Upper lobe of right lung (tissue), 1 donor: ENCODE results near the gene LYRM2. TPM values are rescaled to one million over a fixed set of nuclear protein-coding genes. Genes with fewer than 3 reads are reported as not detected.

Experiments used
- ATAC-seq: fragments of 200-7000 bp; cut with Tn5 transposase; one replicate; pipeline ENCODE4 v1.9.1; 2020; ENCODE audit warnings: mild to moderate bottlenecking, moderate library complexity
- DNase-seq: peaks from one replicate; pipeline ENCODE4 v3.0.0-alpha.2; 2020
- H3K27ac ChIP-seq: fragments of 200-600 bp; one replicate; pipeline ENCODE4 v1.8.0; 2022
- H3K27me3 ChIP-seq: fragments of 200-600 bp; one replicate; pipeline ENCODE4 v1.8.0; 2022; ENCODE audit warnings: mild to moderate bottlenecking
- H3K36me3 ChIP-seq: fragments of 200-600 bp; one replicate; pipeline ENCODE4 v1.8.0; 2022
- H3K4me1 ChIP-seq: fragments of 200-600 bp; one replicate; pipeline ENCODE4 v1.8.0; 2022
- H3K4me3 ChIP-seq: fragments of 200-600 bp; one replicate; pipeline ENCODE4 v1.8.0; 2022; ENCODE audit warnings: mild to moderate bottlenecking
- H3K9me3 ChIP-seq: fragments of 200-600 bp; one replicate; pipeline ENCODE4 v1.8.0; 2022
- CTCF ChIP-seq: fragments of 200-600 bp; IDR thresholded peaks from one replicate; pipeline ENCODE4 v1.8.0; 2022; ENCODE audit warnings: antibody characterized with exemption
- intact Hi-C: fragments of 100-400 bp; cut with DNase I; formaldehyde crosslinking; loops from one replicate; pipeline ENCODE4 v1.11.0; 2022
- total RNA-seq: library from RNA; stranded (reverse); fragmentation: NEBNext Ultra II Directional; extraction: Animal tissue kit (Norgen Biotek cat#: 25700); gene quantifications from one replicate; pipeline ENCODE4 v1.2.1, GENCODE V29; 2021
- donor health status: DM: no; HTN: yes; CAD: no; lungs with severe emphysema.

Gene LYRM2
- total RNA-seq, 1 donor from 2014 or later, result 32.9 TPM

DNA sequence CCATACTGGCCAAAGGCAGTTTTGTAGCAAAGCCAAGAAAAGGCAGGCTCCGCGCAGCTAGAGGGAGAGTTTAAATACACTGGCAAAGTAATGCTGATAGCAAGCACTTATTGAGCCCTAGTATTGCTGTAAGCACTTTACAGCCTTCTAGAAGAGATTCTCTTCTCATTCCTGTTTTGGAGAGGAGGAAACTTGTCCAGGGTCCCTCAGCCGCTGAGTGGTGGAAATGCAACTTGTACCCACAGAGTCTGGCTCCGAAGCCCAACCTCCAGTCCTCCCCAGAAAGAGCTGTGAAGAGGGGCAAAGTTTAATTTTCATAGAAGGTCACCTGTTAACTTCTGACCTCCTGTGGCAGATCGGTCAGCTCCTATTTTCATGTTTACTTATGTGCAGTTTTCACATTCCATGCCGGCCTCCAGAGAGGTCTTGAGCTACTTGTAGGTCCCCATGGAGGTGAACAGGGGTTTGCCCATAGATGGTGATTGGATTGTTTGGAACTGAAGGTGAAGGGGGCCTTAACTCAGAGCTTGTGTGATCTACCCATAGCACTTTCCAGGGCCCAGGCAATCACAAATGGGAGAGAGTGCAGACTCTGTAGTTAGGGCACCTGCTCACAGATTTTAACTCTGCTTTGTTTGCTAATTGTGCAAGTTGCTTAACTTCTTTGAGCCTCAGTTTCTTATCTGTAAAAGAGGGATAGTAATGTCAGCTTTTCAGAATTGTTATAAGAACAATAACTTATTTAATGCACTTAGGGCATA is 70.7 kb downstream of the LYRM2 start:
- no peaks in the 10 kb centered on the region for H3K27me3 ChIP-seq
- H3K9me3 ChIP-seq, result no peaks in the 10 kb centered on the region
- no peaks in the 10 kb centered on the region for H3K36me3 ChIP-seq
- intact Hi-C loops, result no loop called here
- no peak overlapping the region for H3K27ac ChIP-seq
- DNase-seq (no peak), ATAC-seq (peak; percentile 68)
- no peak overlapping the region for H3K4me3 ChIP-seq
- no peaks in the 10 kb centered on the region for H3K4me1 ChIP-seq
- no peak for TF ChIP-seq CTCF

DNA sequence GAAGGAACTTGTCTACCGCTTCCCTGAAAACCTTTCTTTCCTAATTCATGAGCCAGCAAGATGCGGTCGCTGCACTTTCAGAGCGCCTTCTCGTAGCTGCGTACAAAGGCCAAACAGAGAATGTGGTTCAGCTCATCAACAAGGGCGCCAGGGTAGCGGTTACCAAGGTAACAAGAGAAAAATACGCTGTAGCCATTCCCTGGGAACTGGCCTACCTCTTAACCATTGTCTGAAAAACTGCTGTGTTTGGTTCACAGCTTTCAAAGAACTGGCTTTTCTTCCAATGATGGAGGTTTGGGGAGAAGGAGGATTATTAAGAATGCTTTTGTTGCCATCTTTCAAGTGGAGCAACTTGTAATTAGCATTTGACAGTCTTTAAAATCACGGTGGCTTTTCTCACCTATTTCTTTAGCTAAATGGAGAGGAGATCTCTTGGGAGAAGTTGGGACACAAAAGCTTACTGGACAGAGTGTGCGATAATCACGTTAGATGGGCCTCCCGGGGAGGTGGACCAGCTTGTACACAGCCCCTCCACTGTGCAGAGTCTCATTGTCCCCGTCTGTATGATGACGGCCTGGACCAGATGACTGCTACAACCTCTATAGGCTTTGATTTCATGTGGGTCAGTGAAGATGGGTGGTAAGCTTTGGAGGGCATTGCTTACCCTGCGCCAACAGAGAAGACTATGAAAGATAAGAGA is 71.5 kb downstream of the LYRM2 start:
- no peak for TF ChIP-seq CTCF
- no peak for DNase-seq
- Histone ChIP-seq H3K9me3 (no peaks in the 10 kb centered on the region), H3K4me3 (no peak overlapping the region), H3K27me3 (no peaks in the 10 kb centered on the region), H3K27ac (no peak overlapping the region), H3K36me3 (no peaks in the 10 kb centered on the region), H3K4me1 (no peaks in the 10 kb centered on the region)
- intact Hi-C loops, result no loop called here
- peak; percentile 7 for ATAC-seq

- intact Hi-C loops, result no loop called here
- Histone ChIP-seq H3K4me3 (no peak overlapping the region), H3K9me3 (no peaks in the 10 kb centered on the region), H3K27me3 (no peaks in the 10 kb centered on the region), H3K36me3 (no peaks in the 10 kb centered on the region), H3K27ac (no peak overlapping the region), H3K4me1 (peaks cover 6% of the 10 kb centered on the region)
- ATAC-seq, result no peak
- DNase-seq, result no peak
- TF ChIP-seq CTCF, result no peak
These were observed 72.3 kb downstream of the LYRM2 start for GRCh38 chr6:89566008-89566800.

GRCh38 chr6:89564752-89565427 is 73.7 kb downstream of the LYRM2 start:
- H3K27ac ChIP-seq, result no peak overlapping the region
- H3K4me1 ChIP-seq, result peaks cover 6% of the 10 kb centered on the region
- H3K9me3 ChIP-seq, result no peaks in the 10 kb centered on the region
- ATAC-seq (peak; percentile 29), DNase-seq (no peak)
- H3K27me3 ChIP-seq, result no peaks in the 10 kb centered on the region
- H3K4me3 ChIP-seq, result no peak overlapping the region
- H3K36me3 ChIP-seq, result no peaks in the 10 kb centered on the region
- intact Hi-C loops, result no loop called here
- no peak for TF ChIP-seq CTCF

- no peak for ATAC-seq
- TF ChIP-seq CTCF, result no peak
- Histone ChIP-seq H3K4me1 (peaks cover 6% of the 10 kb centered on the region), H3K27me3 (no peaks in the 10 kb centered on the region), H3K9me3 (no peaks in the 10 kb centered on the region), H3K36me3 (no peaks in the 10 kb centered on the region), H3K27ac (no peak overlapping the region), H3K4me3 (no peak overlapping the region)
- intact Hi-C loops, result no loop called here
- no peak for DNase-seq
These were observed 74.7 kb downstream of the LYRM2 start for GRCh38 chr6:89563866-89564265.
